HG03439 (cell line): ENCODE measurements around the gene BOD1L2.

Source experiments
- ATAC-seq: cut with Tn5 transposase; IDR thresholded peaks from one replicate; pipeline ENCODE4 v1.9.1; 2021; ENCODE audit warnings: mild to moderate bottlenecking, moderate library complexity; ENCODE audit not compliant: unreplicated experiment

The BOD1L2 gene

DNA sequence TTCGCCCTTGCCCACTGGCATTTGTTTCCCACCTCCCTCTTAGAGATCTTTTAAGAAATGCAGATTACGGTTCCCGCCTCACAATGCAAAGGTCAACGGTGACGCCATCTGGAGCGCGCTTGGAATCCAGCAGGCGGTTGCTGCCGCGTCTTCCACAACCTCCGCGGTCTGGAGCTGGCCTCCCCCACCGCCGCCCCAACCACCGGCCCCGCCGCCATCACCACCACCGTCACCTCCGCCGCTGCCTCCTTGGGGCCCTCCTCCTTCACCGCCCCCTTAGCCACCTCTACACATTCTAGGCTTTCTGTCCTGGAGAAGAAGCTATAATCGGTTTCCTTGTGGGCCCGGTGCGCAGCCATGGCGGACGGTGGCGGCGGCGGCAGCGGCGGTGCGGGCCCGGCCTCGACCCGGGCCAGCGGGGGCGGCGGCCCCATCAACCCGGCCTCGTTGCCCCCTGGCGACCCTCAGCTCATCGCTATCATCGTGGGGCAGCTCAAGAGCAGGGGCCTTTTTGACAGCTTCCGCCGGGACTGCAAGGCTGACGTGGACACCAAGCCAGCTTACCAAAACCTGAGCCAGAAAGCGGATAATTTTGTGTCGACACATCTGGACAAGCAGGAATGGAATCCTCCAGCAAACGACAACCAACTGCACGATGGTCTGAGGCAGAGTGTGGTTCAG is at the start of gene BOD1L2:
Gene BOD1L2 (plus strand): TSS at position 132 of the 681 bp plus-strand sequence. CDS start 226 bp downstream, at position 358.
- no peak for ATAC-seq

DNA sequence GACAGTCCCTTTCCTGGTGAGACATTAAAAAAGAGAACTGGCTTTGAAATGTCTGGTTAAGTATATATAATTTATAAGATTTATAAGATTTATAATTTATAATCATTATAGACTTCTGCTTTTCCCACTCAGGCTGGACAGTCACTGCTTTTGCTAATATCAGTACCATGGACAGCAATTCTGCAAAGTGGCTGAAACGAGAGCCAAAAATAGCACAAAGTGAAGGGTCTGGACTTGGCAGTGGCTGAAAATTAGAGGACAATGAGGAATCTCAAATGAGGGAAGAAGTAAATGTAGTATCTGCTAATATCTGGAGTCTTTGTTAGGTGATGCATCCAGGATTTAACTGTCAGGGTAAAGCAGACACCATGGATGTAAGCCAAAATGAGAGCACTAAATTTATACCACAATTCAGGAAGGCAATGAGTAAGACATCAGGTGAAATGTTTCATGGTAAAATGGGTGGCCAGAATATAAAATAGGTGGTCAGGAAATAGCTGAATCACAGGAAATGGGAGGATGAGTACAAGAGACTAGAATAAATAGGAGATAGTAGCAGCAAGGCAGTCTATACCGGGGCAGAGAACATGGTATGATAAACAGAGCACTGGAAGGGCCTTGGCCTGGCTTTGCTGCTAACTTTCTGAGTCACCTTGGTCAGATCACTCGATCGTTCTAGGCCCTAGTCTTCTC is 39.6 kb upstream of the BOD1L2 start:
- no peak for ATAC-seq

DNA sequence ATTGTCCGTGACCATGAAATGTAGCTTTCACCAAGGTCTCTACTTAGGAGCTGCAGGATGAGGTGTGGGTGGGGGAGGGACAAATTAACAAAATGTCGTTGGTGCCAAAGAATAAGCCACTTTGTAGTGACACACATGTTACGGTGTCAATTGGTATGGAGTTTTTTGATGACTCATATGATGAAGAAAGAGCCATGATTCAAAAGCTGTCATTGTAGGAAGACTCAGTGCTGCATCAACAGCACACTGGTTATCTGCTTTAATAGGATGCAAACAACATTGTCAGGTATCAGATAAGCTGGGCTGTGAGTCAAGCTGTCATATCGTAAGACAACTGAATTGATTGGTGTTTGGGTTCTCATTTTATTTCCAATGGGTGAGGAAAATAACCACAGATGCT is 36.6 kb upstream of the BOD1L2 start:
- ATAC-seq: no peak

DNA sequence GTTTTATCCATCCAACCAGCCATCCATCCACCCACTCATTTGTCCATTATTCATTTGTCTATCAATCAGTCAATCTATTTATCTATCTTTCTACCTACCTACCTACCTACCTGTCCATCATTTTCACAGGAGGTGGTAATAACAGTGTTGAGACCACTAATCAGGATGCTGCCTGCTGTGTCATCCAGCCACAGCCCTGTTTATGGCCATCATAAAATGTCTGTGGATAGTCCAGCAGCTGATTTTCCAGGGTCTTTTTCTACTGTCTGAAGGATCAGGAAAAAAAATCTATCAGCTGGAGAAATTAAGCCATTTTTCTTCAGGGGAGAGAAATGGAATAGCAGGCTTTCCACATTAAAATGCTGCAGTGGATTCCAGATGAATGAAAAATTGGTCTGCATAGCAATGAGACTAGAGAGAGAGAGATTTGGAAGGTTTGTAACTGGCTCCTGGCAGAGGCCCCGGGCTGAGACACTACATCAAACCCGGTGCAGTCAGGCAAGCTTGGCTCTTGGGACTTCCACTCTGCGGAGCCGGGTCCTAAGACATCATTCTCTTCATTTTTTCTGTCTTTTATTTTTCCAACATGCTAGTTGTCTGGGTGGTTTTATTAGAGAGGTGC is 33.0 kb upstream of the BOD1L2 start:
- ATAC-seq: no peak

DNA sequence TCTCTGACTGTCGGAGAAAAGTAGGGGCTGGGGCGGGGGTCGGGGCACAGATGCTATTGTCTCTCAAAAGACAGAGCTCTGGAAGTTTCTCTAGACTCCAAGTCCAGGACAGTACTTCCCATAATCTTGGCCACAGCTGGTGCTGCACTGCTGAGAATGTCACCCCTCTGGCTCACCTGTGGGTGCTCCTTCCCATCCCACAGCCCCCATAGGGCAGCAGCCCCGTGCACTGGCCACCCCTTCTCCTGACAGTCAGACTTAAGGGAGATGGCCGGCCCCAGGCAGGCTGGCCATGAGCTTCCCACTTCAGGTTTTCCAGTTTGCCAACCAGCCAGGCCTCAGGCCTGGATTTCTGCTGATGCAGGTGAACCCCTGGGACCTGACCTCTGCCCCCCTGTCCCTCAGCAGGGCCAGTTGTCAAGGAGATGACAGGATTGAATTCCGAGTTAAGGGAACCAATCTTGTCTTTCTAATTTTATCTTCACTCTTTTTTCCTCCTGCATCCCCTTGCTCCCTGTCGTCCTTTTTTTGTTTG is 30.2 kb upstream of the BOD1L2 start:
- no peak for ATAC-seq

DNA sequence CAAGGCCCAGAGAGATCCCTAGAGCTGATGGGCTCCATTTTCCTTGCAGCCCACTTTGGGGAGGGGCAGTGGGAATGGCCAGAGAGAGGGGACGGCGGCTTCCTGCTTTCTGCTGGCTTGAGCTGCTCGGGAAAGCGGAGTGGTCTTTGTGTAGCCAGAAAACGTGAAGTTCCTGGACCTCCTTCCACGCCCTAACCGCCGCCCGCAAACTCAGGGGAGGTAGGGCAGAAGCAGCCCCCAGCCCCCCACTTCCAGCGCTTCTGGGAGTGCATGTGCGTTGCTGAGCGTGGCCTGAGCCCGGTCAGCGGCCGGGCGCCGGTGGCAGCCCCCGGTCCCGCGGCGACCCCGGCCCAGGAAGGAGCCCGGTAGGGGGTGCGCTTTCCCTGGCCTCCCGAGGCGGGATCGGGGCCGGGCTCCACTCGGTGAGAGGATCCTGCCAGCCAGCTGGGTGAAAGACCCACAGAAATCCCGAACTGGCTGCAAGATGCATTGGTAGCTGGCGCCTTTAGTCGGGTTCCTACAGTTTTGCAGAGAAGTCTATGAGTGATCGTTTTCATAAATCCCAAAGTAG is 25.3 kb upstream of the BOD1L2 start:
- no peak for ATAC-seq

DNA sequence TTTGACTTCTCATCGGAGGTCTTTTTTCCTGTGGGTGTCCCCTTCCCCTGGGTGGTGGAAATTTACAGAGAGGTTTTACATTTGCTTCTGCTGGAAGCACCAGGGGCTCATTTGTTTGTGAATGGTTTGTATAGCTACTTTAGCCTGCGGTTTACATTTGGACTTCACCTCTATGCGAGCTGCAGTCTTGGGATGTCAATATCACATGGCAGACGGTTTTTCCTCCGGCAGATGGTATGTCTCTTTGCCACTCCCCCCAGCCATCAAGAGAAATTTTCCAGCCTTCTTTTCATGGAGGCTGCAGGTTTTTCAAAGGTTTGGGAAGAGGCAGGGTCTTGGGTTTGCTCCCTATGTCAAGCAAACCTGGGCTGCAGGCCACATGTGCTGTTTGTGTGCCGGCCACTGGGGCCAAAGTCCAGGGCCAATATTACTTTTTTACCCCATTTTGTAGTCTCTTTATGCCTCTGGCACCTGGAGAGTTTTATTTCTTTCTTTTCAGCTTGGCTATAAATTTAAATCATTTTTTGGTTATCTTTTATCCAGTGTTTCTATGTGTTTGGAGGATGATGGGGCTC is 23.9 kb upstream of the BOD1L2 start:
- ATAC-seq: no peak

DNA sequence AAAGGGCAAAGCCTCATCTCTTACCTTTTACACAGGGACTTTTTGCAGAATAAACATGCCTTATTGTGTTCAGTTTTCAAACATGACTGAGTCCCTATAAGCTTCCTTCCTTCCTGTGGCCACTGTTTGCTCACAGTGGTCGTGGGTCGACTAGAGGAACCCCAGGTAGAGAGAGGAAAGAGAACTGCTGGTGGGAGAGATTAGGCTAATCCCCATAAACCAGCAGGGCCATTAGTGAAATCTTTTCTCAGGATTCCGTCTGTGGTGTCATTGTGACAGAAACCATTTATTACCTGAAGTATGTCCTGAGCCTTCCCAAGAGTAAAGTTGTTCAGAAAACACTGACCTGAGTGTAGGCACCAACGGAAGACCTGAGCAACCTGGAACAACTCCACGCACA is 21.3 kb upstream of the BOD1L2 start:
- no peak for ATAC-seq

DNA sequence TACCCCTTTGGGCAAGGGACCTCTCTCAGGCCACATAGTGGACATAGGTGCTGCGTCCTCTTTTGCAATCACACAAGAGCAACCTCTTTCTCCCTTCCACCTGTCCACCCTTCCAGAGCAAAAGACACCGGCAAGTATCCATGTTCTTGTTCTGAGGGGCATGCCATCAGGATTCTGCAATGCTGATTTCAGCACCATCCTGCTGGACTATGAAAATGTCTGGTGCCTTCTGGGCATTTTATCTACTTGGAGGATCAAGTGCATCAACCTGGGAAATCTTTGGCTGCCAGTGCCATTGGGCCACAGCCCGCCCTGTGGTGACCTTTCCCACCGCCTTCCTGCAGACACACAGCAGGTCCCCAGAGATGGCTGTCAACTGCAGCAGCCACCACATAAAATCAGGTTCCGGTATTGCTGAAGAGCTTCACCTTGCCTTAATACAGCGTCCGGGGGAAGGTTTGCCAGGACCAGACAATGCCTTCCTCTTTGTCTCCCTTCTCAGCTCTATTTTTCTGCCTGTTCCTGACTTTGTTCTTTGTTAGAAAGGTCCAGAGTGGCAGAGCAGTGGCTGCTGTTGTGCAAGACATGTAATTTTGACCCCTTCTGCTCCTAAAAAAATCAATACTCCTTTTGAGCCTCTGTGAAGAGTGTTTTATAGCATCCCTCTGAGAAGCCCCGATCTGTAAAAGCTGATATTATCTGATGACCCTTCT is 18.5 kb upstream of the BOD1L2 start:
- no peak for ATAC-seq

DNA sequence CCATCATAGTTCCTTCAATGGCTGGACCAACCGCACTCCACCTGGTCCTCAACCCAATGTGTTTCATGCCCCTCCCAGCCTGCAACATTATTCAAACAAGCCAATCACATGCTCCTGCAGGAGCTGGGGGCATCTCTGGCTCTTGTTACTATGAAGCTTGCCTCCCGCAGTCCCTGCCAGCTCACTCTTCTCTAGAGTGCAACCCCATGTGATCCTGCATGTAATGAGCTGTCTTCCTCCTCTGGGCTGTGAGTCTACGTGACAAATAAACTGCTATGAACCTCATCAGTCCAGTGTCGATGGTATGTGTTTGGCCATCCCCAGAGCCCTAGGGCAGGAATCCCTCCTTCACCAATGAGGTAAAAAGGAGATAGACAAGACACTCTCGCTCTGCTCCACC is 15.8 kb upstream of the BOD1L2 start:
- ATAC-seq: no peak

DNA sequence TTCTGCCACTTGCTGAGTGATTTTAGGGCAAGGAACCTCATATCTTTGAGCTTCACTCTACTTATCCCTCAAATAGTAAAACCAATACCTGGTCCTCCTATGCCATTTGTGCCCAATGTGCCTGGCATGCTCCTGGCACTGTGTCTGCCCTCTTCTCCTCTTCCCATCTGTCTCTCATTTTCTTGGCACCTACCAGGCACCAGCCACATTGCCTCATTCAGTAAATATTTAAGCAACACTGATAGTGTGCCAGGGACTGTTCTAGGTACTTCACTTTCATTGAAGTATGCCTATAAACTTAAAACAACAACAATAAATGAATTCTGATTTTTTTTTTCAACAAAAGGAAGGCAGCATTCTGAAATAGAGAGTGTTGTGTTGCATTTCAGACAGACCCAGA is 15.1 kb upstream of the BOD1L2 start:
- no peak for ATAC-seq

DNA sequence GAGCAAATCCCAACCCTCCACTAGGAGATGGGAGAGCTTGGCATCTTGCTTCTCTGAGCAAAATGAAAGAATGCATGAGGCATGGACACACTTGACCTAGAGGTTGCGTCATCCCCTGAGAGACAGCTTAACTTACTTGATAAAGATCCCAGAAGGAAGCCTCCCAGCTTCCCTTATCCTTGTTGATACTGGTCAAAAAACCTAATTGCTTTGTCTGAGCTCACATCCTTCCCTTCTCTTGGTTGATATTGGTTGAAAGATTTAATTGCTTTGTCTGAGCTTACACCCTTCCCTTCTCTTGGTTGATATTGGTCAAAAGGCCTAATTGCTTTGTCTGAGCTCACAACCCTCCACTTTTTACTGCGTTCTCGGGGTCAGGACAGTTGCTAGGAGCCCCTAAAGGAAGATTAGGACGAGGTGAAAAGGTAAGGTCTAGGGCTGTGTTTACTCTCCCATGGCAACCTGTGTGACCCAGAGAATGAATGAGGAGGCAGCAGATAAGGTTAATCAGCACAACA is 12.2 kb upstream of the BOD1L2 start:
- ATAC-seq: no peak

DNA sequence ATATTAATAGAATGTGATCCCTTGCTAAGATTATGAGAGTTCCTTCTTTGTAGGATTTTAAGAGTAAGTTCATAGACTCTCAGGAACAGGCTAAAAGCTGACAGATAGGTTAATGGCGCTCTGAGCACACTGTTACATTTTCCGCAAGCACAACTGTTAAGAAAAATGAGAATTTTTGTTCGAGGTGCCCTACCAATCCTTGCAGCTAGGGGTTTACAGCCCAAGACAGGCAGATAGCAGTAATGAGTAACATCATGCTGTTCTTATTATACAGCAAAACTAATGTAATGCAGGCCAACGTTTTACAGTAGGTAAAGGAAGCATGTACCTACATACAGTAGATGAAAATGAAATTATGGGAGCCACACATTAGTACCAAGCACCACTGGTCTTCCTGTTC is 11.2 kb upstream of the BOD1L2 start:
- ATAC-seq: no peak

DNA sequence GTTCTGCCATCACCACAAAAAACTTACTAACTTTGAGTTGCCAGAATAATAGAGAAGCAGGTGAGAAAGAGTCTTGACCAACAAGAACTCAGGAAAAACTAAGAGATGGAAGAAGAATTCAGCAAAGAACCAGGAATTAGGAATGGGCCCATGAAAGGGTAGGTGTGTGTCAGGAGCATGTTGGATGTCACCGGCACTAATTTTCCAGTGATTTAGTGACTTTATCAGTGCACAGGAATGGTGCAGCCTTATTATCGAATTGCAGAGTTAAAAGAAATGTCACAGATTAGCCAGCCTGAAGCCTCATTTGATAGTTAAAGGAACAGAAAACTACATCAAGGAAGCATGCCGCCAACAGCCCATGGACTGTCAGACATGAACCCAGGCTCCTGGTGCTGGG is 9.0 kb upstream of the BOD1L2 start:
- ATAC-seq: no peak

DNA sequence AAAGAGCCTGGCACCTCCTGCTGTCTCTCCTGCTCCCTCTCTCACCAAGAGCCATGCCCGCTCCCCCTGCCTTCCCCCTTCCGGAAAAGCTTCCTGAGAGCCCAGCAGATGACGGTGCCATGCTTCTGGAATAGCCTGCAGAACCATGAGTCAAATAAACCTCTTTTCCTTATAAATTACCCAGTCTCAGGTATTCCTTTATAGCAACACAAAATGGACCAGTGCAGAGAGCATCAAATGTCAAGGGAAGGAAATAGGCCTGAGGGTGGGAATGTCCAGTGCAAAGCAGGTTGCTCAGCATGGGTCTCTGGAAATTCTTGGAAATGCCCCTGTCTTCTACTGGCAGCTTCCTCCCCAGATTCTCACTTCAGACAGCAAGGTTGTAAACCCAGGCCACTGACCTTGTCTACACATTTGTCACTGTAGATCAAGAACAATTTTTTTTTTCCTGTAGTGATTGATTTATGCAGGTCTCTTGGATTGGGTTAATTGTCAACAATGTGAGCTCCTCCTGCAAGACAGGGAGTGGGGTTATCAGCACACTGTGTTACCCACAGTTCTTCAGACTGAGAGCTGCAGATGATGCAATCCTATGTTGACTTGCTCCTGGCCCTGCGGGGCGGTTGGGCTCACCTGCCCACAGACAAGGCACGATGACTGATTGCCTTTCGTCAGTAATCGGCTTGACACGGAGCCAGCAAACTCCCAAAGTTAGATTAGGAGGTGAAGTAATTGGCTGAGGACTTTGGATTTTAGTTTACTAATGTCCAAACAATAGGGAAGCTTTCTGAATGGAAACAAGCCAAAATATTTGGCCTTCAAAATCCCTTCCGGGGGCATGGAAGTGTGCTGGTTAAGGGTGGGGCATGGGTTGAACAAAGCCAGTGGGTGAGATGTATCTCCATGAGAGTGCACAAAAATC is 5.4 kb upstream of the BOD1L2 start:
- no peak for ATAC-seq

DNA sequence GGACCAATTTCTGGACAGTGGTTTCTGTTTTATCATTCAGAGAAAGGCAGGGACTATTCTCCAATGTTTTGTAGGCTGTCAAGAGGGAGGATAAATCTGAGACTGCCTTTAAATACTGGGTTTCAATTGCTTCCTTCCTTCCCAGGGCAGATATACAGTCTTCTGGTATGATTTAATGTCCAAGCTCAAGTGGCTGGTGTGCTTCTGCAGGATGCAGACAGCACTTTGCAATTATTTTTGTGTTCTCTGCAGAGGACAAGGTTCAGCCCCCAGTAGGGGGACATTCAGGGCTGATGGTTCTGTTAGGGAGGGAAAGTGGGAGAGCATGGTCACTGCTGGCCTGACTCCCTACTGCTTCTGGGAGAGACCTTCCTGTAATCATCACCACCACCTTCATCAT is 4.6 kb upstream of the BOD1L2 start:
- ATAC-seq: no peak

DNA sequence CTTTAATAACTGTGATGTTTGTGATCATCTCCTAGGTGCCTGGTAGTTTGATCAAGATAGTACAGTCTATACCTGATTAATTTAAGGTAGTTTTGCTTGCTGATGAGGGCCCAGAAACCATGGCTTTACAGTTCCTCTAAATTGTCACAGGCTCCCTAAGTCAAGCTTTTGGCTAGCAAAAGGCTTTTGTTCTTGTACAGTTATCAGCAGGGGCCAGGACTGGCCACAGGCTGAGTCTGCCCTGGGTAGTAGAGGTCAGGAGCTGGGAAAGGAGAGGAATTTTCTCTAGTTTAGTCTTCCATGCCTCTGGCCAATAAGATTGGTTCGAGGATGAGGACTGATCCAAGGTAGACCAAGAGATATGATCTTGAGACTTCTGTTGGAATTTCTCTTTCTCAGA is 3.6 kb upstream of the BOD1L2 start:
- ATAC-seq: no peak

DNA sequence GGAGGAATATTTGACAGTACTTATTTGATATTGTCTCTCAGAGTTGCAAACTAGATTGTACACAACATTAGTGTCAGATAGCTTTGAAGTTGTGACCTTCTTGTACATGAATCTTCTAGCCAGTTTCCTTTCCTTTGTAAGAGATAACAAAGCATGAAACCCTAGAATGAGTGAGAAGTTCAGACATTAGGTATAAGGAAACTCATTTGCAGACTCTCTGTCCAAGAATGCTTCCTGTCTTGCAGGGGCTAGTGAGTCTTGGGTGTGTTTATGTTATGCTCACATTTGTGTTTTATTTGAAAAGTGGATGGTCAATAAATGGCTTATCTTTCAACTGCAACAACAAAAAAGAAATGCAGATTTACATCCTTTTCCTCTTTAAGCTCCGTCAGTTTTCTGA is 1.4 kb downstream of the BOD1L2 start:
- ATAC-seq: no peak

DNA sequence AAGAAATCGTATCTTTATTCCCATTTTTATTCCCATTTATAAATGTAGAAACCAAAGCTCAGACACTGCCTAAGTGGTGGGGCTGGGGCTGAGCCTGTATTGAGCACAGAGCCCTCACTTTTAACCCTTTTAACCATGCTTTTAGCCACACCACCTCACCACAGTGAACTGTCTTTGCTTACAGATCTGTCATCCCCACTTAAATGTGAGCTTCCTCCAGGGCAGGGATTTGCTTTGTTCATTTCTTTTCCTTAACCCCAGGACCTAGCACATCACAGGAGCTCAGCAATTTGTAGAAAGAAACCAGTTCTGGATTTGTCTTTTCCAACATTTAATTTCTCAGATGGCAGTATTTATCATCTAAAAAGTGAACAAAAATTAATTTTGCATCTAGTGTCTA is 2.2 kb downstream of the BOD1L2 start:
- ATAC-seq: no peak
